ENCODE data around the gene LSM14A. TPM values are rescaled to one million over a fixed set of nuclear protein-coding genes. Genes with fewer than 3 reads are reported as not detected.

The LSM14A gene
- total and polyA plus RNA-seq, 9 of the 15 experiments (the other 6 are each of a cell fraction or from before 2014, with no cell fraction given) = 19.5 to 150 (median 95.1) TPM

- TF ChIP-seq PREB (CRISPR knock-in tag; IDR thresholded peaks at IDR 0.05) = no peak
- peak; percentile 92 for TF ChIP-seq MGA (IDR thresholded peaks at IDR 0.05)
- peak; percentile 68; the same call in 1 of the 2 replicates for TF ChIP-seq CTBP1 (IDR thresholded peaks at IDR 0.05; ENCODE audit: borderline replicate concordance)
- TF ChIP-seq HIVEP1 (CRISPR knock-in tag; IDR thresholded peaks at IDR 0.05) = no peak
- no peak for TF ChIP-seq RFX7 (CRISPR knock-in tag; IDR thresholded peaks at IDR 0.05)
- no peak for TF ChIP-seq JUNB (CRISPR knock-in tag; conservative IDR thresholded peaks at IDR 0.05)
- no peak for TF ChIP-seq HOMEZ (CRISPR knock-in tag; IDR thresholded peaks at IDR 0.05)
- TF ChIP-seq ZNF212 (CRISPR knock-in tag; IDR thresholded peaks at IDR 0.05) = no peak
- no peak for TF ChIP-seq ZNF696 (CRISPR knock-in tag; conservative IDR thresholded peaks at IDR 0.05)
- no peak for TF ChIP-seq KLF6 (CRISPR knock-in tag; IDR thresholded peaks at IDR 0.05; ENCODE audit: borderline replicate concordance)
- peak; percentile 49; the same call in 1 of the 2 replicates for TF ChIP-seq LCOR (CRISPR knock-in tag; IDR thresholded peaks at IDR 0.05)
Measured at GRCh38 chr19:34134190-34135053, 37.9 kb upstream of the LSM14A start (continued).

Data from K562 (cell line).